Measurements from ENCODE around the gene MSL2. TPM values are rescaled to one million over a fixed set of nuclear protein-coding genes. Genes with fewer than 3 reads are reported as not detected.
"Not testable (repeated sequence)": the region's sequence is repeated elsewhere in the genome, so short reads cannot be mapped to it uniquely, and the experiment has no call there.

MSL2 gene
- total and polyA plus RNA-seq, 2 donors (not counting 1 experiment from before 2014, with no cell fraction given), result 25.8 to 97.1 TPM

DNA sequence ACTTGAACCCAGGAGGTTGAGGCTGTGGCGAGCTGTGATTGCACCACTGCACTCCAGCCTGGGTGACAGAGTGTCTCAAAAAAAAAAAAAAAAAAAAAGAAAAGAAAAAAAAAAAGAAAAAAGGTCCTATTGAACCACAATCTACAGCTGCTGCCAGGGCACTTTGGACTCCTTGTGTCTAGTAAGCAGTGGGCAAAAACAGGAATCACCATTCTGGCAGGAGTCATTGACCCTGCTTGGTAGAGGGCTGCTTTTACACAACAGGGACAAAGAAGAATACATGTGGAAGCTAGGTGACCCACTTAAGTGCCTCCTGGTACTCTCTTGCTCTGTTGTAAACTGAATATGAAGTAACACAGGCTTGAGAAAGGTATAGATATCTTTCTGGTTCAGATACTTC is 39.4 kb upstream of the MSL2 start:
- no peaks in the 10 kb centered on the region for H3K36me3 ChIP-seq (replicated peaks in 1 of 2; ENCODE audit: control extremely low read depth in 1 of 2, control insufficient read depth in 1 of 2, extremely low read depth in 1 of 2, insufficient read depth in 2 of 2, low read length in 1 of 2)
- ATAC-seq (ENCODE audit: low read depth), result no peak
- POLR2A ChIA-PET, result no interaction called here
- H2AFZ ChIP-seq (ENCODE audit: insufficient read depth, low read depth, low read length, poor library complexity, severe bottlenecking), result no peak overlapping the region
- Mint-ChIP-seq H3K27ac (no peak overlapping the region), H3K9me3 (ENCODE audit: insufficient read depth) (no peaks in the 10 kb centered on the region), H3K4me3 (no peak overlapping the region), H3K27me3 (peaks cover 10% of the 10 kb centered on the region), H3K4me1 (no peaks in the 10 kb centered on the region)
- peaks cover 0 to 3% (median 0%) of the 10 kb centered on the region in 3 donors for H3K9me3 ChIP-seq (ENCODE audit: control extremely low read depth in 1 of 3, control insufficient read depth in 2 of 3, insufficient read depth in 1 of 3, low read length in 2 of 3)
- H4K20me1 ChIP-seq (ENCODE audit: control insufficient read depth, insufficient read depth, low read length, poor library complexity, severe bottlenecking), result no peaks in the 10 kb centered on the region
- H3K27ac ChIP-seq (ENCODE audit: low read length in 2 of 2), result no peak overlapping the region
- TF ChIP-seq CTCF (IDR thresholded peaks at IDR 0.05), result no peak
- TF ChIP-seq EZH2 (IDR thresholded peaks at IDR 0.05; ENCODE audit: borderline replicate concordance, insufficient read depth, low read depth, low read length, poor library complexity, severe bottlenecking), result no peak
- no peak overlapping the region for H3K9ac ChIP-seq (ENCODE audit: low read length)
- H3K4me3 ChIP-seq (ENCODE audit: control extremely low read depth in 1 of 5, extremely low read depth in 1 of 5, insufficient read depth in 1 of 5, low read depth in 2 of 5, low read length in 4 of 5), result no peak overlapping the region
- no peaks in the 10 kb centered on the region for H3K4me1 ChIP-seq (ENCODE audit: control insufficient read depth in 2 of 2, insufficient read depth in 2 of 2, low read length in 2 of 2)
- WGBS (ENCODE audit: insufficient coverage), result no CpG with 5 or more reads among the region's 1 CpG
- CTCF ChIA-PET, result no interaction called here
- DNase-seq, result no peak
- H3K27me3 ChIP-seq (replicated peaks in 1 of 4; ENCODE audit: control extremely low read depth in 1 of 4, control insufficient read depth in 3 of 4, insufficient read depth in 4 of 4, low read length in 3 of 4), result no peaks in the 10 kb centered on the region
- no peak overlapping the region for H3K4me2 ChIP-seq (replicated peaks; ENCODE audit: low read depth, low read length, poor library complexity, severe bottlenecking)
- intact Hi-C loops (cut with micrococcal nuclease), result no loop called here
- no peaks in the 10 kb centered on the region for H3K79me2 ChIP-seq (ENCODE audit: control insufficient read depth, insufficient read depth, low read length)

GRCh38 chr3:136232413-136232812 is 36.3 kb upstream of the MSL2 start:
- H3K4me2 ChIP-seq (replicated peaks; ENCODE audit: low read depth, low read length, poor library complexity, severe bottlenecking), result no peak overlapping the region
- ATAC-seq (ENCODE audit: low read depth) (no peak), DNase-seq (no peak)
- H3K9ac ChIP-seq (ENCODE audit: low read length), result no peak overlapping the region
- peaks cover 0 to 4% (median 0%) of the 10 kb centered on the region in 3 donors for H3K9me3 ChIP-seq (ENCODE audit: control extremely low read depth in 1 of 3, control insufficient read depth in 2 of 3, insufficient read depth in 1 of 3, low read length in 2 of 3)
- no peaks in the 10 kb centered on the region for H3K9me3 Mint-ChIP-seq (ENCODE audit: insufficient read depth)
- H4K20me1 ChIP-seq (ENCODE audit: control insufficient read depth, insufficient read depth, low read length, poor library complexity, severe bottlenecking), result no peaks in the 10 kb centered on the region
- no peaks in the 10 kb centered on the region for H3K79me2 ChIP-seq (ENCODE audit: control insufficient read depth, insufficient read depth, low read length)
- no peaks in the 10 kb centered on the region for H3K27me3 ChIP-seq (replicated peaks in 1 of 4; ENCODE audit: control extremely low read depth in 1 of 4, control insufficient read depth in 3 of 4, insufficient read depth in 4 of 4, low read length in 3 of 4)
- no peak overlapping the region for H3K27ac ChIP-seq (ENCODE audit: low read length in 2 of 2)
- ChIA-PET POLR2A (no interaction called here), CTCF (interaction anchor here (1.3 kb wide), 1 partner anchor 781 kb away, joined by 3 read pairs; no protein-coding TSS in a partner anchor)
- H3K27me3 Mint-ChIP-seq, result peaks cover 7% of the 10 kb centered on the region
- H3K4me3 Mint-ChIP-seq, result no peak overlapping the region
- H3K36me3 ChIP-seq (replicated peaks in 1 of 2; ENCODE audit: control extremely low read depth in 1 of 2, control insufficient read depth in 1 of 2, extremely low read depth in 1 of 2, insufficient read depth in 2 of 2, low read length in 1 of 2), result no peaks in the 10 kb centered on the region
- 75% methylated on average over 2 of the region's 2 CpGs for WGBS (ENCODE audit: insufficient coverage)
- TF ChIP-seq CTCF (IDR thresholded peaks at IDR 0.05) (no peak), EZH2 (IDR thresholded peaks at IDR 0.05; ENCODE audit: borderline replicate concordance, insufficient read depth, low read depth, low read length, poor library complexity, severe bottlenecking) (no peak)
- no peaks in the 10 kb centered on the region for H3K4me1 Mint-ChIP-seq
- H3K4me3 ChIP-seq (ENCODE audit: control extremely low read depth in 1 of 5, extremely low read depth in 1 of 5, insufficient read depth in 1 of 5, low read depth in 2 of 5, low read length in 4 of 5), result no peak overlapping the region
- intact Hi-C loops (cut with micrococcal nuclease), result no loop called here
- no peak overlapping the region for H2AFZ ChIP-seq (ENCODE audit: insufficient read depth, low read depth, low read length, poor library complexity, severe bottlenecking)
- H3K4me1 ChIP-seq (ENCODE audit: control insufficient read depth in 2 of 2, insufficient read depth in 2 of 2, low read length in 2 of 2), result no peaks in the 10 kb centered on the region
- H3K27ac Mint-ChIP-seq, result no peak overlapping the region

- POLR2A ChIA-PET; ATAC-seq (ENCODE audit: low read depth); H3K36me3 ChIP-seq (replicated peaks in 1 of 2; ENCODE audit: control extremely low read depth in 1 of 2, control insufficient read depth in 1 of 2, extremely low read depth in 1 of 2, insufficient read depth in 2 of 2, low read length in 1 of 2); H3K4me3 Mint-ChIP-seq; intact Hi-C loops (cut with micrococcal nuclease); H3K79me2 ChIP-seq (ENCODE audit: control insufficient read depth, insufficient read depth, low read length); H3K27me3 ChIP-seq (replicated peaks in 1 of 4; ENCODE audit: control extremely low read depth in 1 of 4, control insufficient read depth in 3 of 4, insufficient read depth in 4 of 4, low read length in 3 of 4); CTCF ChIA-PET; H3K27ac Mint-ChIP-seq; H3K4me1 ChIP-seq (ENCODE audit: control insufficient read depth in 2 of 2, insufficient read depth in 2 of 2, low read length in 2 of 2); H3K4me2 ChIP-seq (replicated peaks; ENCODE audit: low read depth, low read length, poor library complexity, severe bottlenecking); DNase-seq; H3K9me3 Mint-ChIP-seq (ENCODE audit: insufficient read depth); H3K9me3 ChIP-seq (ENCODE audit: control extremely low read depth in 1 of 3, control insufficient read depth in 2 of 3, insufficient read depth in 1 of 3, low read length in 2 of 3); H3K9ac ChIP-seq (ENCODE audit: low read length); H3K27ac ChIP-seq (ENCODE audit: low read length in 2 of 2); H4K20me1 ChIP-seq (ENCODE audit: control insufficient read depth, insufficient read depth, low read length, poor library complexity, severe bottlenecking); H3K4me3 ChIP-seq (ENCODE audit: control extremely low read depth in 1 of 5, extremely low read depth in 1 of 5, insufficient read depth in 1 of 5, low read depth in 2 of 5, low read length in 4 of 5); H3K4me1 Mint-ChIP-seq; H2AFZ ChIP-seq (ENCODE audit: insufficient read depth, low read depth, low read length, poor library complexity, severe bottlenecking): not testable (repeated sequence)
- 91% methylated on average over 4 of the region's 4 CpGs for WGBS (ENCODE audit: insufficient coverage)
- peaks cover 23% of the 10 kb centered on the region for H3K27me3 Mint-ChIP-seq
Observed at GRCh38 chr3:136222746-136223145, 26.6 kb upstream of the MSL2 start.

All from B cell (primary cell).